K562 (cell line): ENCODE data around the gene RNF215.

Experiments used
- CEBPG ChIP-seq, 3 experiments: fragments of 200-800 bp in 1 of 3; sonication (Bioruptor generic) in 1 of 3; sonication (generic) in 1 of 3; formaldehyde crosslinking in 1 of 3; IDR thresholded peaks in 2 of 3; conservative IDR thresholded peaks in 1 of 3; 2 replicates each; pipeline versions ENCODE4 v1.6.1 to v1.8.0; 2016 to 2022; ENCODE audit warnings: missing compliant biosample characterization in 2 of 3, missing genetic modification characterization in 2 of 3, mild to moderate bottlenecking in 1 of 3, missing genetic modification reagents in 1 of 3
- CTCF ChIP-seq, 3 experiments: IDR thresholded peaks in 2 of 3; conservative IDR thresholded peaks in 1 of 3; 2 replicates each; pipeline ENCODE4 v1.5.1; 2011 to 2012; ENCODE audit warnings: low read length in 3 of 3, mild to moderate bottlenecking in 3 of 3, control low read depth in 2 of 3, improper control_type of control experiment in 1 of 3, inconsistent platforms in 1 of 3, low read depth in 1 of 3, mixed read lengths in 1 of 3, moderate library complexity in 1 of 3; ENCODE audit not compliant: insufficient read depth in 2 of 3
- DIDO1 ChIP-seq: fragments of 450-650 bp; IDR thresholded peaks from 2 replicates; pipeline ENCODE4 v1.6.1; 2016; ENCODE audit warnings: low read depth, missing biosample characterization, missing genetic modification characterization
- EP300 ChIP-seq: IDR thresholded peaks from 2 replicates; pipeline ENCODE4 v1.6.1; 2012; ENCODE audit warnings: low read length, improper control_type of control experiment
- FOXM1 ChIP-seq, 2 experiments: fragments of 450-650 bp in 1 of 2; sonication (generic) in 1 of 2; formaldehyde crosslinking in 1 of 2; IDR thresholded peaks; 2 replicates each; pipeline versions ENCODE4 v1.6.1 to v1.9.0; 2017 to 2022; ENCODE audit warnings: low read depth in 2 of 2, mild to moderate bottlenecking in 2 of 2, missing genetic modification reagents in 1 of 2, moderate library complexity in 1 of 2
- FOXP4 ChIP-seq: sonication (generic); formaldehyde crosslinking; IDR thresholded peaks from 2 replicates; pipeline ENCODE4 v1.8.0; 2022; ENCODE audit warnings: mild to moderate bottlenecking, missing genetic modification reagents, borderline replicate concordance
- RAD21 ChIP-seq, 2 experiments: fragments of 250-450 bp in 1 of 2; fragments of 450-650 bp in 1 of 2; sonication (Bioruptor Pico) in 1 of 2; formaldehyde crosslinking in 1 of 2; IDR thresholded peaks in 1 of 2; conservative IDR thresholded peaks in 1 of 2; 2 replicates each; pipeline versions ENCODE4 v1.4.0 to v1.8.0; 2020 to 2022; ENCODE audit warnings: mild to moderate bottlenecking in 2 of 2, moderate library complexity in 1 of 2
- RBM17 ChIP-seq: fragments of 200-400 bp; formaldehyde crosslinking; IDR thresholded peaks from 2 replicates; pipeline ENCODE4 v1.6.1; 2017; ENCODE audit warnings: low read depth, mild to moderate bottlenecking, low read length, borderline replicate concordance
- RCOR1 ChIP-seq, 2 experiments: IDR thresholded peaks; 2 replicates each; pipeline ENCODE4 v1.6.1; 2012; ENCODE audit warnings: low read depth in 2 of 2, low read length in 2 of 2, borderline replicate concordance in 1 of 2, improper control_type of control experiment in 1 of 2
- SRSF7 ChIP-seq: fragments of 200-400 bp; formaldehyde crosslinking; optimal IDR thresholded peaks from 2 replicates; pipeline ENCODE3; 2017; ENCODE audit warnings: mild to moderate bottlenecking, low read depth, low read length
- TFAM ChIP-seq: fragments of 250-450 bp; sonication (Bioruptor Pico); conservative IDR thresholded peaks from 2 replicates; pipeline ENCODE4 v1.5.0; 2021; ENCODE audit warnings: mild to moderate bottlenecking, moderate library complexity
- ZNF384 ChIP-seq: IDR thresholded peaks from 2 replicates; pipeline ENCODE4 v1.6.1; 2012; ENCODE audit warnings: low read depth, low read length, improper control_type of control experiment

GRCh38 chr22:30334646-30335045 lies 52.6 kb downstream of the RNF215 start:
- TF ChIP-seq CTCF (IDR thresholded peaks at IDR 0.05 in 2 of 3, conservative IDR thresholded peaks at IDR 0.05 in 1 of 3; ENCODE audit: insufficient read depth in 2 of 3, low read depth in 1 of 3, low read length in 3 of 3) (no peak), ZNF384 (no peak), FOXP4 (CRISPR knock-in tag) (no peak), TFAM (CRISPR knock-in tag) (no peak), RAD21 (CRISPR knock-in tag; conservative IDR thresholded peaks at IDR 0.05 in 1 of 2, IDR thresholded peaks at IDR 0.05 in 1 of 2) (no peak), DIDO1 (tag) (no peak), CEBPG (CRISPR knock-in tag; IDR thresholded peaks at IDR 0.05) (no peak), CEBPG (tag; conservative IDR thresholded peaks at IDR 0.05 in 1 of 2, IDR thresholded peaks at IDR 0.05 in 1 of 2) (no peak), RCOR1 (IDR thresholded peaks at IDR 0.05; ENCODE audit: borderline replicate concordance in 1 of 2, low read depth in 2 of 2, low read length in 2 of 2) (no peak), RBM17 (no peak), SRSF7 (no peak), FOXM1 (IDR thresholded peaks at IDR 0.05; ENCODE audit: low read depth) (no peak), FOXM1 (CRISPR knock-in tag; IDR thresholded peaks at IDR 0.05; ENCODE audit: low read depth) (no peak), EP300 (no peak)
